ENCODE results near the gene DHRS4.
A peak's percentile ranks its signal among the peaks of the same experiment; 100 is the strongest.

DHRS4 gene

GRCh38 chr14:23953464-23954278, at the start of gene DHRS4:
TSS of gene DHRS4 (plus strand) at chr14:23953770. CDS start at chr14:23953789, 19 bp downstream.
- peak; percentile 65 to 82 (median 66) for DNase-seq (ENCODE audit: low read depth in 3 of 3)

DNA sequence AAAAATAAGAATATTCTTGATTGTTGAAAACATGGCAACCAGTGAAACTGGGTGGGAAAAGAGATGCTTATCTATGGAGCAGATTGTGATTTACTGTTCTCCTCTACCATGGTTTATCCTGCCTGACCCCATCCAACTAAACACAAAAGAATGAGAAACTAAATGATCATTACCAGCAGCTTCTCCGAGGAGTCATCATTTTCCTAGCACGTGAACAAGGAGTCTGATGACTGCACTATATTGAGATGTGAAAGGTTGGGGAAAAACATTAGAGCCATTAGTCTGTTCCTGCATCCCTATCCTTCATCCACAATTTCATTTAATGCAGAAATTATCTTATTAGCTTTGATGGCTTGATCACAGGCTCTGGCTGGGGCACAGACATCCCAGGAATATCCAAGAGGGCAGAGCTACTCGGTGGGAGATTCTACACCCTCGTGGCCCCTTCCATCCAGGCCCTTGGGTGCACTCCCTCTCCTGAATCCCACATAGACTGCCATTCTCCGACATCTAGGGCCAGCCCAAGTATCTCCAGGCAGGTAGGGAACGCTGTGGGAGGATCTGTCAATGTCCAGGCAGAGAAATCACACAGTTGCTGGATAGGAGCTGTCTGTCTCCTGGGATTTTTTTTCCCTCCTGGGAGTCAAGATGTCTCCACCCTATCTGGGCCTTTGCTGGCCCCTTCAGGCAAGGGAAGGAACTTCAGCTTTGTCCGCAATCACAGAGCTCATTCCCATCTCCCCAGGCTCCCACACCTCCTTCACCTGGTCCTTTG, 43.3 kb upstream of the DHRS4 start:
- DNase-seq (ENCODE audit: low read depth in 3 of 3), result no peak

- no peak for DNase-seq (ENCODE audit: low read depth in 3 of 3)
These were observed 42.7 kb upstream of the DHRS4 start for GRCh38 chr14:23910876-23911210.

GRCh38 chr14:23915559-23915958, 38.0 kb upstream of the DHRS4 start:
- no peak for DNase-seq (ENCODE audit: low read depth in 3 of 3)

DNA sequence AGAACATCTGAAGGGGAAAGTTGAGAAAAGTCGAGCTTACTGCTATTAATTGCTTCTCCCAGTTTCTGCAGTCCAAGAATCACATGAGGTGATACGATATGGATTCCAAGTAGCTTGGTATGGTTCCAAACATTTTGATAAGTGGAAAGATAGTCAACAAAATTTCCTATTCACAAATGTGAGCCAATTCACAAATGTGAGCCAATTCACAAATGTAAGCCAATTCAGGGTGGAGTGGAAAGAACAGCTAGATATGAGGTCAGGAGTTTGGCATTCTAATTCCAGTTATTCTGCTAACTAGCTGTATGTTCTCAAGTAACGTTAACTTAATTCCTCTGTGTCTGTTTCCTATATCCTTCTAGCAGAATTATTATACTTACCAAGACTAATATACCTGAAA, 37.6 kb upstream of the DHRS4 start:
- DNase-seq (ENCODE audit: low read depth in 3 of 3), result no peak

DNA sequence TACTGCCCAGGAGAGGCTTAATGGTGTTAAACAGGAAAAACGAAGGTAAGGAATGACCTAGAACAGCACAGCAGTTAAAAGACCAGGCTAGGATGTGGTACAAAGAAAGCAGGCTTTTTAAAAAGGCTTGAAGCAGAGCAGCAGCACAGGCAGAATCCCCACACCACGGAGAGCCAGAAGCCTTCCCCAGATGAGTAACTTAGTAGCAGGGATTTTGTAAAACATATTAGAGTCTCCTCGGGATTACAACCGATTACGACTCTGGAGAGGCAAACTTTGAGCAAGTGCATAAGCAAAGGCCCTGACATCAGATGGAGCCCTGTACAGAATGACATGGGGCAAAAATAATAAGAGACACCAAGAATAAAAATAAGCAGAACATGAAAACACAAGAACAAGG, 37.1 kb upstream of the DHRS4 start:
- DNase-seq (ENCODE audit: low read depth in 3 of 3), result no peak

- no peak for DNase-seq (ENCODE audit: low read depth in 3 of 3)
These were observed 31.0 kb upstream of the DHRS4 start for GRCh38 chr14:23922545-23922944.

DNA sequence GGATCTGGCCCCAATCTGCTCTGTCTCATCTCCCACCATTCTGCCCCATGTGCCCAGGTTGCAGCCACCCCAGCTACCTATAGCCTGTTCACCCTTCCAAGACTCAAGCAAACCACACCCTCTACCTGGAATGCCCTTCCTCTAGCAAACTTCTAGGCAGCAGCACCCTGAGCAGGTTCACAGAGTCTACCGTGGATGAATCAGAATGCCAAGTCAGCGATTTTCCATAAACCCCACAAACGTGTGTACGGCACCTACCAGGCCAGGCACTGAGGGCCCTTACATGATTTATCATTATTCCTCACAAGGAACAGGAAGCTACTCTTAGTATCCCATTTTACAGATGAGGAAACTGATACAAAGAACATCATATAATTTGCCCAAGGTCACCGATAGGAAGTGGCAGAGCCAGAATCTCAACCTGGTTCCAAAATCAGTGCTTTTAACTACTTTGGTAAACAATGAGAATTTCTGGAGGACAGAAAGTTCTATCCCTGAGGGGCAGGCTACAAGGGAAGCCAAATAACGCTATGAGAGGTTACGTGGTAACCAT, 28.0 kb upstream of the DHRS4 start:
- no peak for DNase-seq (ENCODE audit: low read depth in 3 of 3)

GRCh38 chr14:23926543-23926942, 27.0 kb upstream of the DHRS4 start:
- DNase-seq (ENCODE audit: low read depth in 3 of 3), result no peak

GRCh38 chr14:23929136-23929535, 24.4 kb upstream of the DHRS4 start:
- no peak for DNase-seq (ENCODE audit: low read depth in 3 of 3)

DNA sequence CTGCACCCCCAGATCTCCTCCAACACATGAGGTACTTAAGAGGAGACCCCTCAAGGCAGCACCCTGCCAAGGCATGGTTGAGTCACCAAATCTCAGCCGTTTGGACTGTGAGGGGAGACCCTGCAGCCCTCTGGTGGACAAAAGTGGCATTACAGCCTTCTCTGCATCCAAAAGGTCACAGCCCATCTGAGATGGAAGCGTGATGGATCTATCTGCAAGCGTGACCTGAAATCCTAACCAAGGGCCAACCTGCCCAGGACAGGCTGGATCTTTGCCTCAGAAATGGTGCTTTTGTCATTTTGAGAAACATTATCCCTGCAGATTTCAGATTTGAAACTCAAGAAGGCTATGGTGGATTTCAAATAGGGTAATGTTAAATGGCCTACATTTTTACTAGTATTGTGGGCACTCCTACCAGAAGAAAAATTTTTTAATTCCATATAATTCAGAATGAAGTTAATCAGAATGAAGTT, 23.7 kb upstream of the DHRS4 start:
- DNase-seq (ENCODE audit: low read depth in 3 of 3), result peak; percentile 65 to 81 (median 81)

GRCh38 chr14:23930742-23931141, 22.8 kb upstream of the DHRS4 start:
- no peak for DNase-seq (ENCODE audit: low read depth in 3 of 3)

DNA sequence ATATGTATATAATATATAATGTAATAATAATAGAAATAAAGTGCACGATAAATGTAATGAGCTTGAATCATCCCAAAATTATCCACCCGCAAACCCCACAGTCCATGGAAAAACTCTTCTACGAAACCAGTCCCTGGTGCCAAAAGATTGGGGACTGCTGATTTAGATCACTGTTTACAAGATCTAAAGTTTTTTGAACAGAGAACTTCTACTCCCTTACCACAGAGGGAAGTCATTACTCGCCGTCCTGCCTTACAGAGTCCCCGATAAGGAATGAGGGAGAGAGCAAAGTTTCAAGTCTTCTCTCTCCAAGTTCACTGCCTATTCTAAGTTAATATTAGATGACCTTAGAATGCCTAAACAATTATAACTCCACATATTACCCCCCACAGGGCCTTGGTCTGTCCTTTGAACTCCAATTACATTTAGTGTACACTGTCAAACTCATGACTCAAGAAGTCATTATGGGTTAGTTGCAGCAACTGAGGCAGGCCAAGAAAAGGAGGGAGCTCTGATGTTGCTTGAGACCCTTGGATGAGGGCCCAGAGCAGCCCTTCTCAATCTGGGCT, 21.8 kb upstream of the DHRS4 start:
- DNase-seq (ENCODE audit: low read depth in 3 of 3), result no peak

DNA sequence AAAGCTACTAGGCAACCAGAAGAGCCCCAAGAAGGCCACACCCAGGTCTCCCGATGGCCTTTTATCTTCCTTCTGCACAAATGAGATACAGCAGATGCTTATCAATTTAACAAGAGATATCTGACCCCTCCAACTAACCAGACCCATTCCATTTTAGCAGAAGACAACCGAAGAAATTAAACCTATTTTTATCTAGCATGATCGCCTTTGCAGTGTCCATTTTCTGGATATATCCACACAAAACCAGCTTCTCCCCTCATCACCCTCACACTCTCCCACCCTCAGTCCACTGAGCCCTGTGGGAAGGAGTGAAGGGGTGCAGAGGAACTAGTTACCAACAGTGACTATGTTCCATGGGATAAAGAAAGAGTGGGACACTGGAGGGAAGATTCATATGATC, 20.9 kb upstream of the DHRS4 start:
- no peak for DNase-seq (ENCODE audit: low read depth in 3 of 3)

DNA sequence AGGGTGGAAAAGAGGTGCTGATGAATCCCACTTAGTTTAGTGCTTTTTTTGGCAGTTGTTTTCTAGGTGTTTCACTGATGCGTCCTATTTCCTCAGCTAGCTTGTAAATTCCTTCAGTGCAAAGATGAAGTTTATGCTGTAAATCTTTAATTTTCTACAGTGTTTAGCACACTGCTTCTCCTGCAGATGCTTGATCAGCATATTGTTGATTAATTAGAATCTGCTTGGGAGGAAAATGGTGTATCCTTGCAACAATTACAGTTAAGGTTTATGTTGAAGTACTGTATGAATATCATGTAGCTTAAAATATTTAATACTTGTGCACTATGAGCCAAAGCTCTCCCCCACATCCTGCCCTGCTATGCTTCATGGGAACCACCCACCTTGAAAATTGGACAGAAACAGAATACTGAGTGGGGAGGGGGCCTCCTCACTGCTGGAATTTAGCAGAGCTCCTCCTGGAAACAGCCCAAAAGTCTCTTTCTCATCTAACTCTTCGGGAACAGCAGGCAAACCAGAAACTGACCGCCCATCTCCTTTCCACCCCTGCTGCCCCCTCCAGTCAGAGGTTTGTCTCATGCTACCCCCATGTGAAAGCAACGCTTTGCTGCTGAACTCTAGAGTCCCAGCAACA, 20.3 kb upstream of the DHRS4 start:
- no peak for DNase-seq (ENCODE audit: low read depth in 3 of 3)

GRCh38 chr14:23933742-23934128, 19.8 kb upstream of the DHRS4 start:
- DNase-seq (ENCODE audit: low read depth in 3 of 3), result no peak

DNA sequence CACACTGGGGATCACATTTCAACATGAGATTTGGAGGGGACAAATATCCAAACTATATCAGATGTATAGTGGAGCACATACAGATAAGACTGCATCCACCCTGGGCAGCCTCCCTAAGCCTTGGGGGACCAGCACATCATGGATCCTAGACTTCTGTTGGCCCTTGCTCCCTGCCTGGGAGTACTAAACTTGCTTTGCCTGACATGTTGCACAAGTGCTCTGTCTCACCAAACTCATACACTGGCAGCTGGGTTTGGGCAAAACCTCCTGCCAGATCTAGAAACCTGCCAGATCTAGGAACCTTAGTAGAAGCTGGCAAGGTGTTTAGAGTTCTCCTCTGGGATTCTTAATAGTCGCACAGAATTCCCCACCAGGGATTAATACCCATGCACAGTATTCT, 18.4 kb upstream of the DHRS4 start:
- DNase-seq (ENCODE audit: low read depth in 3 of 3), result no peak

- no peak for DNase-seq (ENCODE audit: low read depth in 3 of 3)
These were observed 17.3 kb upstream of the DHRS4 start for GRCh38 chr14:23936084-23936829.

- DNase-seq (ENCODE audit: low read depth in 3 of 3), result no peak
These were observed 16.4 kb upstream of the DHRS4 start for GRCh38 chr14:23937203-23937602.

- DNase-seq (ENCODE audit: low read depth in 3 of 3), result no peak
These were observed 14.7 kb upstream of the DHRS4 start for GRCh38 chr14:23938823-23939222.

GRCh38 chr14:23939607-23940326, 13.8 kb upstream of the DHRS4 start:
- no peak for DNase-seq (ENCODE audit: low read depth in 3 of 3)
